ENCODE data around the gene PLA2G6. TPM values are rescaled to one million over a fixed set of nuclear protein-coding genes. Genes with fewer than 3 reads are reported as not detected.
"Not testable (repeated sequence)": the region's sequence is repeated elsewhere in the genome, so short reads cannot be mapped to it uniquely, and the experiment has no call there.

PLA2G6 gene
- total RNA-seq, 1 experiment from 2014 or later: 39.8 TPM

DNA sequence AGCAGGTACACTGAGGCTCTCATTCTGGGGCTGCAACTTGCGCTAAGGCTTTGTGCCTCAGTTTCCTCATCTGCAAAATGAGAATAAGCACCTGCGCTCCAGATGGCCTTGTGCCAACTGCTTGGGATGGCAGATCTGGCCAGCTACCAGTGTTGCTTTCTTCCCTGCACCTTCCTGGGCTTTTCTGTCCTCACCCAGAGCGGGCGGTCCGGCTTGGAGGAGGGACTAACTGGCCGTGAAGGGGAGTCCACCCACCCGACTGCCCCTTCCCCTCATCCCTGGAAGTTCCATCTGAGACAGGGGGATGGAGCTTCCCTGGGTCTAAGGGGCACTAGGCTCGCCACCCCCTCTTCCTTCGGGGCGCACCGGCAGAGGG, 101.2 kb downstream of the PLA2G6 start:
- intact Hi-C loops (cut with micrococcal nuclease; ENCODE audit: unreplicated experiment): no loop called here
- H2AFZ ChIP-seq: no peak overlapping the region
- no peak overlapping the region for H3K4me3 ChIP-seq
- H3K36me3 ChIP-seq (ENCODE audit: low read depth): no peaks in the 10 kb centered on the region
- no peak overlapping the region for H3K27ac ChIP-seq
- DNase-seq: no peak
- H3K4me1 ChIP-seq (replicated peaks; ENCODE audit: insufficient read depth): no peaks in the 10 kb centered on the region
- peaks cover 28% of the 10 kb centered on the region; the same call in 1 of the 2 replicates for H3F3A ChIP-seq (ENCODE audit: insufficient read depth, low read depth)
- CTCF ChIA-PET: no interaction called here
- no peaks in the 10 kb centered on the region for H4K20me1 ChIP-seq (ENCODE audit: insufficient read depth)
- H3K9me3 ChIP-seq (ENCODE audit: insufficient read depth, low read depth): no peaks in the 10 kb centered on the region
- H3K4me2 ChIP-seq: no peak overlapping the region
- H3K9me2 ChIP-seq (ENCODE audit: insufficient read depth): no peaks in the 10 kb centered on the region
- POLR2A ChIA-PET (ENCODE audit: unreplicated experiment): no interaction called here
- H3K27me3 ChIP-seq (ENCODE audit: insufficient read depth, low read depth): no peaks in the 10 kb centered on the region
- no peak for TF ChIP-seq EZH2 (IDR thresholded peaks at IDR 0.05; ENCODE audit: low read depth)
- no TSS peak for BruUV-seq (replicated peaks)
- no peaks in the 10 kb centered on the region for H3K79me2 ChIP-seq (ENCODE audit: low read depth)

DNA sequence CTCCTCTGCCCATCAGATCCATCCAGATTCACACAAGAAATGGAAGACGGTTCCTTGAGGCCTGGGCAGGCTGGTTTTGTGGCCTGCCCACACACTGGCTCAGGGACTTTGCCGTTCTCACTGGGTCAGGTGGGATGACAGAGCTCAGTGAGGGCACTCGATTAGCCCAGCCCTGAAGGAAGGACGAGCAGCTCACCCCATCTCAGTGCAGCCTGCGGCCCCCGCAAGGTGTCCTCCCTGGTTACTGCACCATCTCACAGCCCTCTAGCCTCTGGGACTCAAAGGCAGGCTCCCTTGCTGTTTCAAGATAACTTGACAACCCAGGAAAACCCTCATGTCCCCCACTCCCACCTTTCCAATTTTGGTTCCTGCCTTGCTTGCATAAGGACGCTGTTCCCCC, 101.8 kb downstream of the PLA2G6 start:
- TF ChIP-seq EZH2 (IDR thresholded peaks at IDR 0.05; ENCODE audit: low read depth) (no peak), CTCF (conservative IDR thresholded peaks at IDR 0.05) (no peak)
- no peak for DNase-seq
- no peak overlapping the region for H3K4me3 ChIP-seq
- no peaks in the 10 kb centered on the region for H3K79me2 ChIP-seq (ENCODE audit: low read depth)
- ChIA-PET POLR2A (ENCODE audit: unreplicated experiment) (no interaction called here), CTCF (no interaction called here)
- H3K27ac ChIP-seq: no peak overlapping the region
- no TSS peak for BruUV-seq (replicated peaks)
- no peaks in the 10 kb centered on the region for H3K9me2 ChIP-seq (ENCODE audit: insufficient read depth)
- peaks cover 28% of the 10 kb centered on the region; the same call in 1 of the 2 replicates for H3F3A ChIP-seq (ENCODE audit: insufficient read depth, low read depth)
- H3K27me3 ChIP-seq (ENCODE audit: insufficient read depth, low read depth): no peaks in the 10 kb centered on the region
- no peaks in the 10 kb centered on the region for H3K9me3 ChIP-seq (ENCODE audit: insufficient read depth, low read depth)
- no peaks in the 10 kb centered on the region for H4K20me1 ChIP-seq (ENCODE audit: insufficient read depth)
- H3K4me2 ChIP-seq: no peak overlapping the region
- intact Hi-C loops (cut with micrococcal nuclease; ENCODE audit: unreplicated experiment): no loop called here
- H3K4me1 ChIP-seq (replicated peaks; ENCODE audit: insufficient read depth): no peaks in the 10 kb centered on the region
- H2AFZ ChIP-seq: no peak overlapping the region
- no peaks in the 10 kb centered on the region for H3K36me3 ChIP-seq (ENCODE audit: low read depth)

DNA sequence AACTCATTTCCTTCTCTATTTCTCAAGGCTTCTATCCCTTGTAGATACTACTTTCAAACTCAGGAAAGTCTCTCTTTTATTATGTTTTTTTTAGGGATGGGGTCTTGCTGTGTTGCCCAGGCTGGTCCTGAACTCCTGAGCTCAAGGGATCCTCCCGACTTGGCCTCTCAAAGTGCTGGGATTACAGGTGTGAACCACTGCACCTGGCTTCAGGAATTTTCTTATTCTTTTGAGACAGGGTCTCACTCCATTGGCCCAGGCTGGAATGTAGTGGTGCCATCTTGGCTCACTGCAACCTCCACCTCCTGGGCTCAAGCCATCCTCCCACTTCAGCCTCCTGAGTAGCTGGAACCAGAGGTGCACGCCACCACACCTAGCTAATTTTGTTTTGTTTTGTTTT, 102.4 kb downstream of the PLA2G6 start:
- H2AFZ ChIP-seq: not testable (repeated sequence)

GRCh38 chr22:38078046-38078840, 103.4 kb downstream of the PLA2G6 start:
- ChIA-PET POLR2A (ENCODE audit: unreplicated experiment) (no interaction called here), CTCF (no interaction called here)
- intact Hi-C loops (cut with micrococcal nuclease; ENCODE audit: unreplicated experiment): no loop called here
- TF ChIP-seq CTCF (conservative IDR thresholded peaks at IDR 0.05) (no peak), EZH2 (IDR thresholded peaks at IDR 0.05; ENCODE audit: low read depth) (no peak)
- Histone ChIP-seq H4K20me1 (ENCODE audit: insufficient read depth) (no peaks in the 10 kb centered on the region; the same call in 1 of the 2 replicates), H3K4me2 (no peak overlapping the region), H3K36me3 (ENCODE audit: low read depth) (no peaks in the 10 kb centered on the region), H3K9me2 (ENCODE audit: insufficient read depth) (no peaks in the 10 kb centered on the region), H3K4me1 (replicated peaks; ENCODE audit: insufficient read depth) (no peaks in the 10 kb centered on the region), H2AFZ (no peak overlapping the region), H3K4me3 (no peak overlapping the region), H3K9me3 (ENCODE audit: insufficient read depth, low read depth) (no peaks in the 10 kb centered on the region), H3F3A (ENCODE audit: insufficient read depth, low read depth) (peaks cover 24% of the 10 kb centered on the region; the same call in 1 of the 2 replicates), H3K27me3 (ENCODE audit: insufficient read depth, low read depth) (no peaks in the 10 kb centered on the region), H3K27ac (no peak overlapping the region), H3K79me2 (ENCODE audit: low read depth) (no peaks in the 10 kb centered on the region)
- DNase-seq: no peak
- no TSS peak for BruUV-seq (replicated peaks)

More for the DNA sequence above, 102.4 kb downstream of the PLA2G6 start:
- H3K4me2 ChIP-seq; H4K20me1 ChIP-seq (ENCODE audit: insufficient read depth); H3K36me3 ChIP-seq (ENCODE audit: low read depth); H3K79me2 ChIP-seq (ENCODE audit: low read depth); DNase-seq; H3K4me3 ChIP-seq; intact Hi-C loops (cut with micrococcal nuclease; ENCODE audit: unreplicated experiment); H3K27ac ChIP-seq; H3K27me3 ChIP-seq (ENCODE audit: insufficient read depth, low read depth); H3K9me2 ChIP-seq (ENCODE audit: insufficient read depth); H3K4me1 ChIP-seq (replicated peaks; ENCODE audit: insufficient read depth); POLR2A ChIA-PET (ENCODE audit: unreplicated experiment); CTCF ChIA-PET; H3K9me3 ChIP-seq (ENCODE audit: insufficient read depth, low read depth): not testable (repeated sequence)
- H3F3A ChIP-seq (ENCODE audit: insufficient read depth, low read depth): peaks cover 28% of the 10 kb centered on the region; the same call in 1 of the 2 replicates
- TSS peak; percentile 22 for BruUV-seq (replicated peaks)
